MM.1S (cell line): Measurements from ENCODE around the gene CAPN12.

Source experiments
- CTCF ChIP-seq: fragments of 300-600 bp; sonication (generic); IDR thresholded peaks from 2 replicates; pipeline ENCODE4 v1.5.1; 2016; ENCODE audit warnings: antibody characterized with exemption, low read length, mixed read lengths
- EZH2 ChIP-seq: fragments of 300-600 bp; sonication (generic); optimal IDR thresholded peaks from 2 replicates; pipeline ENCODE3; 2017; ENCODE audit warnings: low read depth, mild to moderate bottlenecking, antibody characterized with exemption, low read length, mixed read lengths
- EZH2phosphoT487 ChIP-seq: fragments of 300-600 bp; sonication (generic); IDR thresholded peaks from 2 replicates; pipeline ENCODE4 v1.6.1; 2018; ENCODE audit warnings: antibody characterized with exemption, low read length

GRCh38 chr19:38729653-38730469 lies 14.4 kb downstream of the CAPN12 start:
- TF ChIP-seq CTCF (peak; percentile 77), EZH2phosphoT487 (no peak), EZH2 (no peak)
